Hepatocyte (in vitro differentiated cells): Measurements from ENCODE around the gene LCT. TPM values are rescaled to one million over a fixed set of nuclear protein-coding genes. Genes with fewer than 3 reads are reported as not detected.
A peak's percentile ranks its signal among the peaks of the same experiment; 100 is the strongest.

Experiments
- DNase-seq: peaks from one replicate; pipeline ENCODE4 v3.0.0-alpha.2; 2016; ENCODE audit warnings: low spot score
- H2AFZ ChIP-seq: fragments of 200-600 bp; sonication (generic); 2 replicates; pipeline ENCODE4 v1.6.0; 2016; ENCODE audit warnings: antibody characterized with exemption, mild to moderate bottlenecking
- H3K27ac ChIP-seq: fragments of 200-600 bp; sonication (generic); 2 replicates; pipeline ENCODE4 v1.5.1; 2016; ENCODE audit warnings: mild to moderate bottlenecking
- H3K27me3 ChIP-seq: fragments of 200-600 bp; sonication (generic); 2 replicates; pipeline ENCODE4 v1.6.1; 2016
- H3K36me3 ChIP-seq: fragments of 200-600 bp; sonication (generic); replicated peaks from 2 replicates; pipeline ENCODE4 v1.5.1; 2016; ENCODE audit warnings: low read depth; ENCODE audit not compliant: insufficient read depth
- H3K4me1 ChIP-seq: fragments of 200-600 bp; sonication (generic); 2 replicates; pipeline ENCODE4 v1.5.1; 2016; ENCODE audit warnings: mild to moderate bottlenecking, moderate library complexity; ENCODE audit not compliant: insufficient read depth
- H3K4me2 ChIP-seq: fragments of 200-600 bp; sonication (generic); 2 replicates; pipeline ENCODE4 v1.6.0; 2016
- H3K4me3 ChIP-seq: fragments of 200-600 bp; sonication (generic); 2 replicates; pipeline ENCODE4 v1.5.1; 2016; ENCODE audit warnings: mild to moderate bottlenecking
- H3K79me2 ChIP-seq: fragments of 200-600 bp; sonication (generic); 2 replicates; pipeline ENCODE4 v1.6.0; 2017; ENCODE audit warnings: mild to moderate bottlenecking
- H3K9me2 ChIP-seq: fragments of 200-600 bp; sonication (generic); replicated peaks from 2 replicates; pipeline ENCODE4 v1.6.0; 2017; ENCODE audit warnings: mild to moderate bottlenecking; ENCODE audit not compliant: insufficient read depth
- H3K9me3 ChIP-seq: fragments of 200-600 bp; sonication (generic); 2 replicates; pipeline ENCODE4 v1.5.1; 2016; ENCODE audit warnings: low read depth, mild to moderate bottlenecking
- H4K20me1 ChIP-seq: fragments of 200-600 bp; sonication (generic); 2 replicates; pipeline ENCODE4 v1.6.0; 2016; ENCODE audit warnings: mild to moderate bottlenecking; ENCODE audit not compliant: insufficient read depth, poor library complexity, severe bottlenecking
- EZH2 ChIP-seq: fragments of 200-600 bp; sonication (generic); IDR thresholded peaks from 2 replicates; pipeline ENCODE4 v1.6.1; 2016; ENCODE audit warnings: antibody characterized with exemption, mild to moderate bottlenecking, borderline replicate concordance
- EZH2phosphoT487 ChIP-seq: fragments of 200-600 bp; sonication (generic); IDR thresholded peaks from one replicate; pipeline ENCODE4 v1.6.1; 2018; ENCODE audit warnings: antibody characterized with exemption, mild to moderate bottlenecking, low read depth, moderate library complexity; ENCODE audit not compliant: unreplicated experiment, severe bottlenecking
- WGBS: methylation state at CpG from one replicate; pipeline ENCODE4 v1.1.6; 2016; ENCODE audit warnings: low lambda C conversion rate; ENCODE audit errors: missing lambda C conversion rate; 5-methylcytosine and 5-hydroxymethylcytosine counted together
- polyA plus RNA-seq: library from polyadenylated mRNA; unstranded; fragments of >200 nt; fragmentation: Nextera tagmentation; extraction: Ambion mirVana; gene quantifications from 2 replicates; pipeline ENCODE4 v1.2.1, GENCODE V29; 2016
- total RNA-seq: library from RNA; depleted of rRNA; stranded (reverse); fragments of >200 nt; gene quantifications from 2 replicates; pipeline ENCODE4 v1.2.3, GENCODE V29; 2014
- TF ChIP-seq, protein P1 (sequence below): fragments of 200-600 bp; sonication (generic); IDR thresholded peaks from 2 replicates; pipeline ENCODE4 v1.5.1; 2016; ENCODE audit warnings: antibody characterized with exemption, mild to moderate bottlenecking; ENCODE audit not compliant: poor library complexity

LCT gene
- total and polyA plus RNA-seq, 2 experiments from 2014 or later, result 0.51 to 3.2 TPM

DNA sequence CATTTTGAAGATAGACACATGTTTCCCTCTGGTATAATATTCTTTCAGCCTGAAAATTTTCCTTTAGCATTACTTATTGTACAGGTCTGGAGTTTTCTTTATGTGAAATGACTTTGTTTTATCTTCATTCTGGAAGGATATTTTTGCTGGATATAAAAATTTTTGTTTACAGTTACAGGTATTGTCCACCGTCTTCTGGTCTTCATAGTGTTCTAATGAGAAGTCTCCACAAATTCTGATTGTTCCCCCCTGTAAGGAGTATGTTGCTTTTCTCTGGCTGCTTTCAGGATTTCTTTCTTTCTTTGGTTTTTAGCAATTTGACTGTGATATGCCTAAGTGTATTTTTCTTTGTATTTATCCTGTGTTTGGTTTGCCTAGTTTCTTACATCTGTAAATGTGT, 80.3 kb downstream of the LCT start:
- no peak for DNase-seq
- H3K9me3 ChIP-seq, result peaks cover 13% of the 10 kb centered on the region
- no peaks in the 10 kb centered on the region for H3K9me2 ChIP-seq
- peak overlapping the region; percentile 5 for H3K4me3 ChIP-seq
- no peak overlapping the region for H3K27ac ChIP-seq
- peaks cover 11% of the 10 kb centered on the region for H3K36me3 ChIP-seq
- no peak for TF ChIP-seq EZH2
- TF ChIP-seq EZH2phosphoT487, result no peak
- TF ChIP-seq, protein P1, sequence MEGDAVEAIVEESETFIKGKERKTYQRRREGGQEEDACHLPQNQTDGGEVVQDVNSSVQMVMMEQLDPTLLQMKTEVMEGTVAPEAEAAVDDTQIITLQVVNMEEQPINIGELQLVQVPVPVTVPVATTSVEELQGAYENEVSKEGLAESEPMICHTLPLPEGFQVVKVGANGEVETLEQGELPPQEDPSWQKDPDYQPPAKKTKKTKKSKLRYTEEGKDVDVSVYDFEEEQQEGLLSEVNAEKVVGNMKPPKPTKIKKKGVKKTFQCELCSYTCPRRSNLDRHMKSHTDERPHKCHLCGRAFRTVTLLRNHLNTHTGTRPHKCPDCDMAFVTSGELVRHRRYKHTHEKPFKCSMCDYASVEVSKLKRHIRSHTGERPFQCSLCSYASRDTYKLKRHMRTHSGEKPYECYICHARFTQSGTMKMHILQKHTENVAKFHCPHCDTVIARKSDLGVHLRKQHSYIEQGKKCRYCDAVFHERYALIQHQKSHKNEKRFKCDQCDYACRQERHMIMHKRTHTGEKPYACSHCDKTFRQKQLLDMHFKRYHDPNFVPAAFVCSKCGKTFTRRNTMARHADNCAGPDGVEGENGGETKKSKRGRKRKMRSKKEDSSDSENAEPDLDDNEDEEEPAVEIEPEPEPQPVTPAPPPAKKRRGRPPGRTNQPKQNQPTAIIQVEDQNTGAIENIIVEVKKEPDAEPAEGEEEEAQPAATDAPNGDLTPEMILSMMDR, result no peak
- H3K4me2 ChIP-seq, result no peak overlapping the region
- H3K4me1 ChIP-seq, result no peaks in the 10 kb centered on the region
- no peaks in the 10 kb centered on the region for H3K27me3 ChIP-seq
- H4K20me1 ChIP-seq, result no peaks in the 10 kb centered on the region
- 95% methylated on average over 1 of the region's 1 CpG for WGBS
- H2AFZ ChIP-seq, result no peak overlapping the region
- H3K79me2 ChIP-seq, result peaks cover 53% of the 10 kb centered on the region

DNA sequence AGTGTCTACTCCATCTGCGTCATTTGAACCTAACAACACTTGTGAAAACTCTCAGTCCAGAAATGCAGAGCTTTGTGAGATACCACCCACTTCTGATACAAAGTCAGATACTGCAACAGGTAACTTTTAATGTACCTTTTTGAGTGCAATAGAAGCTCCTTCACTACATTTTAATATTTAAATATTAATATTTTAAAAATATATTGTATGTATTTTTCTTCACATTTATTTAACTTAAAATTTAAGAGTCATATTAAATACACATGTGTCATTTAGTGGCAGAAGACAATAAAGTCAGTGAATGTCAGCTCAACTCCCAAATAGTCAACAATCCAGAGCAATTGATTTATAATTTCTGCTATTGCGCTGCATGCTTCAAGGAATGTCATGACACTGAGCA, 81.4 kb downstream of the LCT start:
- Histone ChIP-seq H4K20me1 (peaks cover 3% of the 10 kb centered on the region), H3K4me3 (no peak overlapping the region), H3K36me3 (peaks cover 8% of the 10 kb centered on the region), H3K27ac (no peak overlapping the region), H3K79me2 (peaks cover 50% of the 10 kb centered on the region), H3K27me3 (no peaks in the 10 kb centered on the region), H3K9me2 (no peaks in the 10 kb centered on the region), H2AFZ (no peak overlapping the region), H3K9me3 (peaks cover 13% of the 10 kb centered on the region), H3K4me1 (no peaks in the 10 kb centered on the region), H3K4me2 (no peak overlapping the region)
- TF ChIP-seq, protein P1, result no peak
- no peak for TF ChIP-seq EZH2phosphoT487
- no peak for TF ChIP-seq EZH2
- 99% methylated on average over 2 of the region's 2 CpGs for WGBS
- no peak for DNase-seq

DNA sequence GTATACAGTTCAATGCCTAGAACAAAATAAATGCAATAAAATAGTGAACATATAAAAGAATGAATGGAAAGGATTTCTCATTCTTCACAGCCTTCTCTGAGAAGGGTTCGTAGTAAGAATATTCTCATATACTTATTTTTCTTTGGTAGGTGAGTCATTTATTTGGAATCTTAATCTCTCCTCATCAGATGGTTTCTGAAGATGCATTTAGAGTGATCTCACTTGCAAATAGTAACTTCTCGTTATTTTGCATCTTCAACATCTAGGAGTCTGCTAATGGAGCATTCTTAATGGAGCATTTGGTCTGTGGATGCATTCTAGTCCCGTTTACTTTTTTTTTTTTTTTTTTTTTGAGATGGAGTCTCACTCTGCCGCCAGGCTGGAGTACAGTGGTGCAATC, 91.4 kb downstream of the LCT start:
- no peaks in the 10 kb centered on the region for H3K9me3 ChIP-seq
- peaks cover 44% of the 10 kb centered on the region for H4K20me1 ChIP-seq
- H3K4me1 ChIP-seq, result peaks cover 6% of the 10 kb centered on the region
- WGBS, result 88% methylated on average over 4 of the region's 4 CpGs
- peak overlapping the region; percentile 73 for H3K4me2 ChIP-seq
- no peak overlapping the region for H2AFZ ChIP-seq
- H3K9me2 ChIP-seq, result no peaks in the 10 kb centered on the region
- H3K79me2 ChIP-seq, result peaks cover 83% of the 10 kb centered on the region
- H3K27ac ChIP-seq, result peak overlapping the region; percentile 32
- TF ChIP-seq EZH2phosphoT487, result no peak
- TF ChIP-seq, protein P1, result no peak
- no peak for TF ChIP-seq EZH2
- H3K27me3 ChIP-seq, result no peaks in the 10 kb centered on the region
- no peak overlapping the region for H3K4me3 ChIP-seq
- H3K36me3 ChIP-seq, result no peaks in the 10 kb centered on the region
- DNase-seq, result no peak
